A673 (cell line): Measurements from ENCODE around the gene TSPY8.
"Not testable (repeated sequence)": the region's sequence is repeated elsewhere in the genome, so short reads cannot be mapped to it uniquely, and the experiment has no call there.

Source experiments
- EZH2 ChIP-seq: fragments of 200-600 bp; sonication (generic); IDR thresholded peaks from 2 replicates; pipeline ENCODE4 v1.6.1; 2017; ENCODE audit warnings: borderline replicate concordance, low read depth, mild to moderate bottlenecking, mixed read lengths, antibody characterized with exemption, low read length; ENCODE audit not compliant: poor library complexity, severe bottlenecking
- TF ChIP-seq, protein P1 (sequence below): fragments of 300-800, 200-600 bp; sonication (generic); conservative IDR thresholded peaks from 2 replicates; pipeline ENCODE4 v1.5.1; 2017; ENCODE audit warnings: low read depth, mild to moderate bottlenecking, antibody characterized with exemption, low read length, moderate library complexity, mixed read lengths

DNA sequence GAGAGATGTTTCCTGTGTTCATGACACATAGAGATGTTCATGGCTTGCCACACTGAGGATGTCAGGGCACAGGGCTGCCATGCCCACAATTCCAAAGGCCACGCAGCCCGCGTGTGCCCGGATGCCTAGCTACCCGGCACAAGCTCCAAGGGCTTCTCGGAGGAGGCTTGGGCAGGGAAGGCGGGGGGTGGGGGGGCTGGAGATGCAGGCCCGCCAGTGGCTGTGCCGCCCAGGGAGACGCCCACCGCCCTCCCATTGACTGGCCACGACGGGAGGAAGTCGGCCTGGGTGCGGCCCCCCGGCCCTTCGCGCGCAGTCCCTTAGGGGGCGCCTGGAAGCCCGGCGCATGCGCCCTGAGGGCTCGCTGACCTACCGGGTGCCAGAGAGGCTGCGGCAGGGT lies 40.5 kb downstream of the TSPY8 start, which contains the start of gene TSPY3:
- TF ChIP-seq, protein P1, sequence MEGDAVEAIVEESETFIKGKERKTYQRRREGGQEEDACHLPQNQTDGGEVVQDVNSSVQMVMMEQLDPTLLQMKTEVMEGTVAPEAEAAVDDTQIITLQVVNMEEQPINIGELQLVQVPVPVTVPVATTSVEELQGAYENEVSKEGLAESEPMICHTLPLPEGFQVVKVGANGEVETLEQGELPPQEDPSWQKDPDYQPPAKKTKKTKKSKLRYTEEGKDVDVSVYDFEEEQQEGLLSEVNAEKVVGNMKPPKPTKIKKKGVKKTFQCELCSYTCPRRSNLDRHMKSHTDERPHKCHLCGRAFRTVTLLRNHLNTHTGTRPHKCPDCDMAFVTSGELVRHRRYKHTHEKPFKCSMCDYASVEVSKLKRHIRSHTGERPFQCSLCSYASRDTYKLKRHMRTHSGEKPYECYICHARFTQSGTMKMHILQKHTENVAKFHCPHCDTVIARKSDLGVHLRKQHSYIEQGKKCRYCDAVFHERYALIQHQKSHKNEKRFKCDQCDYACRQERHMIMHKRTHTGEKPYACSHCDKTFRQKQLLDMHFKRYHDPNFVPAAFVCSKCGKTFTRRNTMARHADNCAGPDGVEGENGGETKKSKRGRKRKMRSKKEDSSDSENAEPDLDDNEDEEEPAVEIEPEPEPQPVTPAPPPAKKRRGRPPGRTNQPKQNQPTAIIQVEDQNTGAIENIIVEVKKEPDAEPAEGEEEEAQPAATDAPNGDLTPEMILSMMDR = not testable (repeated sequence)
- not testable (repeated sequence) for TF ChIP-seq EZH2
